Stimulated activated CD8-positive, alpha-beta memory T cell treated with anti-CD3 and anti-CD28 coated beads, Interleukin-15, amount 100 ng/mL, for 48 hours (primary cell): ENCODE measurements around the gene SEL1L2.
"Not testable (repeated sequence)": the region's sequence is repeated elsewhere in the genome, so short reads cannot be mapped to it uniquely, and the experiment has no call there.

Source experiments
- DNase-seq, 2 donors: peaks; one replicate each; pipeline ENCODE4 v3.0.0-alpha.2; 2020; ENCODE audit warnings: low read depth in 2 of 2

The SEL1L2 gene, protein sequence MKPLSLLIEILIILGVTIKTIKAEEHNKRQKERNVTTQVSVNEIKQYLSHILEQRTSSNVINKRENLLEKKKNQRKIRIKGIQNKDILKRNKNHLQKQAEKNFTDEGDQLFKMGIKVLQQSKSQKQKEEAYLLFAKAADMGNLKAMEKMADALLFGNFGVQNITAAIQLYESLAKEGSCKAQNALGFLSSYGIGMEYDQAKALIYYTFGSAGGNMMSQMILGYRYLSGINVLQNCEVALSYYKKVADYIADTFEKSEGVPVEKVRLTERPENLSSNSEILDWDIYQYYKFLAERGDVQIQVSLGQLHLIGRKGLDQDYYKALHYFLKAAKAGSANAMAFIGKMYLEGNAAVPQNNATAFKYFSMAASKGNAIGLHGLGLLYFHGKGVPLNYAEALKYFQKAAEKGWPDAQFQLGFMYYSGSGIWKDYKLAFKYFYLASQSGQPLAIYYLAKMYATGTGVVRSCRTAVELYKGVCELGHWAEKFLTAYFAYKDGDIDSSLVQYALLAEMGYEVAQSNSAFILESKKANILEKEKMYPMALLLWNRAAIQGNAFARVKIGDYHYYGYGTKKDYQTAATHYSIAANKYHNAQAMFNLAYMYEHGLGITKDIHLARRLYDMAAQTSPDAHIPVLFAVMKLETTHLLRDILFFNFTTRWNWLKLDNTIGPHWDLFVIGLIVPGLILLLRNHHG

DNA sequence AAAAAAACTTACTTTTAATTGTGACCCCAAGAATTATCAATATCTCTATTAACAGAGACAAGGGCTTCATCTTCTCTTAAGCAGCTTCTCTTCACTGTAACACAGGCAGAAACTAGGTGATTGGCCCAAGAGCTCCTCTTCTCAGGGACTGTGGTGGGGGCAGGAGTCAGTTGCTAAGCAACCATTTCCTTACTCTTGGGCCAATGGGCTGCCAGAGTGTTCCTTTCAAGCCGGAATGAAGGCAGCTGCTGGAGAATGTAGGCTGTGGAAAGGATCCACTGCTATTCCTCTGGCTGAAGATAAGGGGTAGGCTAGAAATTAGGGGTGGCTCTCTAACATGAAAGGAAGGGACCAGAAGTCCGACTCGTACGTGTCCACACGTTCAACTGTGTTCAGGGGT lies at the start of gene SEL1L2:
Gene SEL1L2, minus strand, starts transcription at position 150 of the 400 bp plus-strand sequence. Its CDS starts 80 bp downstream, at position 70.
- DNase-seq = no peak

DNA sequence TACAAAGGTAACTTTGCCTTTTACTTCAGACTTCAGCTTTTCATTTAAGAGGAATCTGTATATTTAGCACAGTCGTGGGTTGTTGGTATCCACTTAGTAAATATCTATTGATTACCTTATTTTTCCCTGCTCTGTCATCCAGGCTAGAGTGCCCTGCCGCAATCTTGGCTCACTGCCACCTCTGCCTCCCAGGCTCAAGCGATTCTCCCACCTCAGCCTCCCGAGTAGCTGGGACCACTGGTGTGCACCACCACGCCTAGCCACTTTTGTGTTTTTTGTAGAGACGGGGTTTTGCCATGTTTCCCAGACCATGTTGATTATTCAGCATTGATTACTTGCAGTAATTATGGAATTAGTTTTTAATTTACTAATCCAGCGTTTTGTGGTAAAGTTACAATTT lies 46.2 kb upstream of the SEL1L2 start:
- DNase-seq = no peak

DNA sequence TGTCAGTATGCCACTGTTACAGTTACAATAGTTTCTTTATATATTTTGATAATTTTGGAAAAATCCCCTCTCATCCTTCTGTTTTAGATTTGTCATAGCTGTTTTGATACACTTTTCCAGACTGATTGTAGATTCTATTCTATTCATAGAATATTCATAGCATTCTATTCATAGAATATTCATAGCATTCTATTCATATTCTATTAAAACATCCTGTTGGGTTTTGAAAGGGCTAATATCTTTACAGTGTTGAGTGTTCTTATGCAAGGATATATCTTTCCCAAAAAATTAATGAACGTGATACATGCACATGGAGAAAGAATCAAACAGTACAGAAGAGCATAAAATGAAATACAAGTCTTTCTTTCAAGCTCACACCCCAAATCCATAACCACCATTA lies 42.9 kb upstream of the SEL1L2 start:
- no peak for DNase-seq

DNA sequence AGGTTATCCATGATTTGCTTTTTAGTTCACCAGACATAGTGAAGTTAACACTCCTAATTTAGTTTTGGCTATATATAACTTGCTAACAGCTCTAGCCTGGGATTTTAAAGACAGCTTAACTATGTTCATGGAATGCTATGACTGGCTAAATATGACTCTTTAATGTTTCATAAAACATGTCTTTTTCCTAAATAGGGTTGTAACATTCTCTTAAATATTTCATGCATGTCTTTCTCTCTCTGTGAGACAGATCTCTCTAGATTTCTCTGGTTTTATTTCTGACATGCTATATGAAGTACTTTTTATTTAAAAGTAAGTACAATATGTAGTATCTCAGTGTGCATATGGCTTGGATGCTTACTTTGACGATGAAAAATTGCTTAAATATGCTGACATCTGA lies 40.6 kb upstream of the SEL1L2 start:
- DNase-seq = no peak

DNA sequence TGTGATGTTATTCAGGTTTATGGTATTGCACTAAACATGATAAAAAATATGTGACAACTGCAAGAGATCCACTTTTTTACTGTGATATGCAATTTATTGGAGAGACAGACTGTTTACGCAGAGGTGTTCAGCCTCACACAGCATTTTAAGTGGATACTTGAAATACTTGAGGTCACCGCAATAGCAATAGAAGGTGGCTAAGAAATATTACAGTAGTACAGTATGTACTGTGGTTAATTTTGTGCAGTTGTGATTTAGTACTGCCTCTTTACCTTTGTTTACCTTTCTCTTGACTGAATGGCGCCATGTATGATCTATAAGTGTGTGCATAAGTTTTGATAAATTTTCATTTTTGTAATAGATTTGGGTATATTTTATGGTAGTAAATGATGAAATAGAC lies 22.3 kb upstream of the SEL1L2 start:
- no peak for DNase-seq

DNA sequence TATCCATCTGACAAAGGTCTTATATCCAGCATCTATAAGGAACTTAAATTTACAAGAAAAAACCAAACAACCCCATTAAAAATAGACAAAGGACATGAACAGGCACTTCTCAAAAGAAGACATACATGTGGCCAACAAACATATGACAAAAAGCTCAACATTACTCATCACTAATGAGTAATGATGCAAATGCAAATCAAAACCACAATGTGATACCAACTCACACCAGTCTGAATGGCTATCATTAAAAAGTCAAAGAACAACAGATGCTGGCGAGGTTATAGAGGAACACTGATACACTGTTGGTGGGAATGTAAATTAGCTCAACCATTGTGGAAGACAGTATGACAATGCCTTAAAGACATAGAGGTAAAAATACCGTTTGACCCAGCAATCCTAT lies 18.8 kb upstream of the SEL1L2 start:
- no peak for DNase-seq

DNA sequence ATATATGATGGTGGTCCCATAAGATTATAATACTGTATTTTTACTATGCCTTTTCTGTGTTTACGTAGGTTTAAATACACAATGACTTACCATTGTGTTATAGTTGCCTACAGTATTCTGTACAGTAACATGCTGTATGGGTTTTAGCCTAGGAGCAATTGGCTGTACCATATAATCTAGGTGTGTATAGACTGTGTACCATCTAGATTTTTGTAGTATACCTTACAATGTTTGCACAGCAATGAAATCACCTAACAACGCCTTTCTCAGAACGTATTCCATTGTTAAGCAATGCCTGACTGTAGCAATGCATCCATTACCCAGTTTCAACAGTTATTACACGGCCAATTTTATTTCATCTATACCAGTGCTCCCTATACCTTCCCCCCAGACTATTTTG lies 15.6 kb upstream of the SEL1L2 start:
- no peak for DNase-seq

DNA sequence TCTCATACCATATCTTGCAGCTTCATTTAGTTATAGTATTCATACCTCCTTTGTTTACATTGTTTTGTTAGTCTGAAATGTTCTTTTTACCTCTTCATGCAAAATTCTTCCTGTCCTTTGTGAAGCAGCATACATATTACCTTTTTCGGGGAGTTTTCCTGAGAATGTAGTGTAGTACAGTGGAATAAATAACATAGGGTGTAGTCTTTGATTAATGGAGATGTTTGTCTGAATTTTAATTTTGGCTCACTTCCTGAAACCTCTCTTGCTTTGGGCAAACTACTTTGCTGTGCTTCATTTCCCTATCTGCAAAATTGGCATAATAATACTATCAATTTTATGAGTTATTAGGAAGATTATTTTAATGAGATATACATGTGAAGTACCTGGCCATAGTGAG lies 10.5 kb upstream of the SEL1L2 start:
- DNase-seq = no peak

DNA sequence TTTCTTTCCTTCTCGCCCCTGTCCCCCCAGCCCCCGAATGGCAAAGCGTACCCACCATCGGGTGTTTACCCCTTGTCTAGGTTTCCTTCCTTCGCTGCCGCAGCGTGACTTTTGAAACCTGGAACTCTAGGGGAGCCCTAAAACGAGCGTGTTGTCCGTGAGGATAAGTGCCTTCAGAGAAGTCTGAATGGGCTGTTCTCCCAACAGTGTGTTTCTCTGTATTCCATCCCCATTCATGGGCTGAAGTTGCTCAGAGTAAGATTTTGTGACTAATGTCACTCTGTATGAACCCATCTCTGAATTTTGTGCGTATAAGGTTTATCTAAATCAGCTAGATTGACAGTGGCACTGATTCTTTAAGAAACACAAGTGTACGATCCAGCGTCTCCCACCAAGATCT lies 5.9 kb upstream of the SEL1L2 start:
- no peak for DNase-seq

DNA sequence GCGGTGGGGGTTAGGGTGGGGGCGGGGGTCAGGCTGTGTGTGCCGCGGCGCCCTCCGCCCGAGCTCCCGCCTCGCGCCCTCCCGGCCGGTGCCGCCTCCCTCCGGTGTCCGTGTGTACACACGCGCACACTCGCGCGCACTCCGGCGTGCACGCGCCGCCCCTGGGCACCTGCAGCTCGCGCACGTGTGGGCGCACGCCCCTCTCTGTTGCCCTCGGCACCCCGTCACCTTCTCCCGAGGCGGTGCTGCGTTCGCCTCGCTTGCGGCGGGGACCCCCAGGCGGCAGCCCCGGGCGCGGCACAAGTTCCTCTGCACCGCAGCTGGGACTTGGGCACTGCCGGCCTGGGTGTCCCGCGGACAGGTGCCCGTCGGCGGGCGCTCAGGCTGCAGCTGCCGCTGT lies 5.4 kb upstream of the SEL1L2 start:
- no peak for DNase-seq

DNA sequence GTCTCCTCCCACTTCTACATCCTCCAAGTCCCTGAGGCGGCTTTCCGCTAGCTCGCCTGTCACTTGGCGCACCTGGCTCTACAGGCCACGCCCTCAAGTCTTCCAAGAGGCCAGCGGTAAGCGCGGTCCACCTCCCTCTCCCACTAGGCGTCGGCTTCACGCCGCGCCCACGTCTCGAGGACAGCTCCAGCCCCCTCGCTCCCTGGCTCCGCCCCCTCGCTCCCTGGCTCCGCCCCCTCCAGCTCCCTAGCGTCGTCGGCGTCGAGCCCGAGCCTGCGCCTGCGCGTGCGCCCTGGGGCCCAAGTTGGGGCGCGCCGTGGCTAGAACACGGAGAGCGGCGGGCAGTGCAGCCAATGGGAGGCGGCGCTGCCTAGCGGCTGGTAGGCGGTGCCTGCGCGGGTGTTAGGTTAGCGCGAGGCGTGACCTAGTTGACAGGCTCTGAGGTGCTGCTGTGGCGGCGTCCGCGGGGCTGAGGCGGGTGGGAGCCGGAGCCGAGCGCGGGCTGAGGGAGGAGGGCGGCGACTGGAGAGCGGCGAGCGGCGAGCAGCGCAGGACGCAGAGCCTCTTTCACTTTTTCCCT lies 4.8 kb upstream of the SEL1L2 start, which contains the start of gene MACROD2:
Gene MACROD2, plus strand, starts transcription at position 431 of the 580 bp plus-strand sequence.
- DNase-seq = peak; percentile 11 to 44

DNA sequence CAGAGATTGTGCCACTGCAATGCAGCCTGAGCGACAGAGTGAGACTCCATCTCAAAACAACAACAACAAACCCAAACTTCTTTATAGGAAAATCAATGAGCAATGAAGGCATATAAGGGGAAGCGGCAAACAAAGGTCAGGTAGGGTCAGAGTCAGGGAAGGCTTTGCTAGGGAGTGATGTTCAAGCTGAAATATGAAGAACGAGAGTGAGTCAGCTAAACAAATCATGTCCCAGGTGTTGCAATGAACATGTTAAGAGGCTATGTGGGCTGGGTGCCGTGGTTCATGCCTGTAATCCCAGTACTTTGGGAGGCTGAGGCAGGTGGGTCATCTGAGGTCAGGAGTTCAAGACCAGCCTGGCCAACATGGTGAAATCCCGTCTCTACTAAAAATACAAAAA lies 1.5 kb upstream of the SEL1L2 start:
- DNase-seq = not testable (repeated sequence)

DNA sequence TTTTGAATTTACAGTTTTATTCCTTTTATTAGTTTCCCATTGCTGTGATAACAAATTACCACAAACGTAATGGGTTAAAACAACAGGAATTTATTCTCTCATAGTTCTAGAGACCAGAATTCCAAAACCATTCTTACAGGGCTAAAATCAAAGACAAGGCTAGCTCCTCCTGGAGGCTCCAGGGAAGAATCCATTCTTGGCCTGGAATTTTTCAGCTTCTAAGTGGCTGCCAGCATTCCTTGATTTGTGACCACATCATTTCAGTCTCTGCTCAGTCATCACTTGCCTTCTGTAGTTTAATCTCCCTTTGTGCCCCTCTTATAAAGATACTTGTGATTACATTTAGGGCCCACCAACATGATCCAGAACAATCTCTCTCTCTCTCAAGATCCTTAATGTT lies 897 bp upstream of the SEL1L2 start:
- DNase-seq = no peak

DNA sequence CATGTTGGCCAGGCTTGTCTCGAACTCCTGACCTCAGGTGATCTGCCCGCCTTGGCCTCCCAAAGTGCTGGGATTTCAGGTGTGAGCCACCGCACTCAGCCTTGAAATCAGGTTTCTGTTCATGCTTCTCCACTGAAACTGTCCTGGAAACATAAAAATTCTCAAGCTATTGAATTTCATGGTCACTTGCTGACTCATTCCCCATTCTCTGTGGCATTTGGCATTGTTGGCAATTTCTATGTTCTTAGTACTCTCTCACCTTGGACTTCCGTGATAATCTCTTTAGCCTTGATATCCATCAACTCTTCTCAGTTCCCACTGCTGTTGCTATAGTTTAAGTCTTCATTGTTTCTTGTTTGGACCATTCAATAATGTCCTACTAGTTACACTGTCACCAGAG lies 6.2 kb downstream of the SEL1L2 start:
- no peak for DNase-seq

DNA sequence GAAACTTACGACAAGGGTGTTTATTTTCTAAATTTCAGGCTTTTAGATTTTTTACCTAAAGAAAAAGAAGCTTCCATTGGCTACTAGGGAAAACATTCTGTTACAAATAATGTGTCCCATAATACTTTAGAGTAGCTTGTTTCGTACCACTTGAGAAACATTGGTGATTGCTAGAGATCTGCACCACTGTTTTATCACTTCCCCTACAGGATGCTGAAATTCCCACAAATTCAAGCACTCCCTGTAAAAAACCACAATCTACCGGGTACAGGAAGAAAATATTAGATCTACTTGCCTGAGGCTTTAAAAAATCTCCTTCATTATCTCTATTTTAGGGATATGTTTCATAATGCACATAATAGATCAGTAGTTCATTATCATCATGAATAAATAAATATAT lies 29.9 kb downstream of the SEL1L2 start:
- DNase-seq = no peak

DNA sequence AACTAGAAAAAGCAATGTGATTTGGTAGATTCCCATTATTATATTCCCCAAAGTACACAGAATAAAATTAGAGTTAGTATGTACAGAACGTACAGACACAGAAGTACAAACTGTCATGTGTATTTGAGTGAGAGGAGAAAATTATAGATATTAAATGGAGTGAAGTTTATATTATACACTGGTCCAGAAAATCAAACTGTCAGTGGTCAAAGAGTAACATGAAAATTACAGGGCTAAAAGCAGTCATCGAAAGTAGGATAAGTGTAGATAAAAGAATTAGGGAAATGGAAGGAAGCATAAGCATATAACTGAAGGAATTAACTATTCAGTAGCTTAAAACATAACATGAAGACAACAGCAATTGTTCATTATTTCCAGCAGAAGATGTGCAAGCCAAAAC lies 30.3 kb downstream of the SEL1L2 start:
- DNase-seq = no peak

DNA sequence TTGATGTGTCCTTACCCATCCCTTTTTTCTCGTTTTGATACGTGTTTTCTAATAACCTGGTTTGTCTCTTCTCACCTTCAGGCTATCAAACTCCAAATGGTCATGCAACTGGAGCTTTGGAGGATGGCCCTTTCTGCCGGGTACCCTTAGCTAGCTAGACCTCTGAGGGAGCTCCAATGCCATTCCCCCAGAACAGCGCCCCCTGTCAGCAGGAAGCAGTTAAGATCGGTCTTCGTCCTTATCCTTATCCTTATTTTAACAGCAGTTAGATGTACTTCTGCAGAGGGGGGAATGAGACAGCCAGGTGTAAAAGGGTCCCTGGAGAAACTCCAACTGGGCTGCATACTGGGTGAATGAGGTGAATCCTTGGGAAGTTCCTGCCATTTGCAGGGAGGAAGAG lies 37.2 kb downstream of the SEL1L2 start:
- DNase-seq = no peak

DNA sequence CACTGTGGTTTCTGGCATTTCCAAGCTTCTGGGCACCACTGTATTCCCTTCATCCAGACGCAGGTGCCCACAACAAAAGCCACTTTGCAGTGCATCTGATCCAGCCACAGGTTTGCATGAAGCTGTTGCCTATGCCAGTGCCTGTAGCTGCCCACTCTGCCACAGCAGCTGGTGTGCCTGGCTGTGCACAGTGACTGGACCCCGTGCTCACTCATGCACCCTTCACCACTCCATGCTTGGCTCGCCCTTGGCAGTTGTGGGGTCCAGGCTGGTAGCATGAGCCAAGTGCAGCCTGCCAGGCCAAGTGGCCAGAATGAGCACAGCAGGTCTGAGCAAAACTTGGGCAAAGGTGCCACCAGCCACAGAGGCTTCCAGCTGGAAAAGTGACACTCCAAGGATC lies 42.7 kb downstream of the SEL1L2 start:
- no peak for DNase-seq

DNA sequence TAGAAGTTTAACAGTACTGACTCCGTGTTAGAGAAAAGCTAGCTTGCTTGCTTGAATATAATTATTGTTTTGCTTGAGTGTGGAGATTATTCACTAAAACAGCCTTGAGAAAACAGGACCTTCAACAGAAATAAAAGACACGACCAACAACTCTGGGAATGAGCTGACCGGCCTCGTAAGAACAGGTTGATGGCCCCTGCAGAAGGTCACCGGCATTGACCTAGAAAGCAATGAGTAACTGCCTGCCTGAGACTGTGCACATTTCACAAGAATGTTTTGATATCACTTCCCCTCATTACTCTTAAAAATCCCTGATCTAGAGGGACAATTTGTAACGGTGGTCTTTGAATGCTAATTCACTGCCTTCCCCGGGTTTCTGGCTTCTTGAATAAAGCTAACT lies 49.4 kb downstream of the SEL1L2 start:
- no peak for DNase-seq

DNA sequence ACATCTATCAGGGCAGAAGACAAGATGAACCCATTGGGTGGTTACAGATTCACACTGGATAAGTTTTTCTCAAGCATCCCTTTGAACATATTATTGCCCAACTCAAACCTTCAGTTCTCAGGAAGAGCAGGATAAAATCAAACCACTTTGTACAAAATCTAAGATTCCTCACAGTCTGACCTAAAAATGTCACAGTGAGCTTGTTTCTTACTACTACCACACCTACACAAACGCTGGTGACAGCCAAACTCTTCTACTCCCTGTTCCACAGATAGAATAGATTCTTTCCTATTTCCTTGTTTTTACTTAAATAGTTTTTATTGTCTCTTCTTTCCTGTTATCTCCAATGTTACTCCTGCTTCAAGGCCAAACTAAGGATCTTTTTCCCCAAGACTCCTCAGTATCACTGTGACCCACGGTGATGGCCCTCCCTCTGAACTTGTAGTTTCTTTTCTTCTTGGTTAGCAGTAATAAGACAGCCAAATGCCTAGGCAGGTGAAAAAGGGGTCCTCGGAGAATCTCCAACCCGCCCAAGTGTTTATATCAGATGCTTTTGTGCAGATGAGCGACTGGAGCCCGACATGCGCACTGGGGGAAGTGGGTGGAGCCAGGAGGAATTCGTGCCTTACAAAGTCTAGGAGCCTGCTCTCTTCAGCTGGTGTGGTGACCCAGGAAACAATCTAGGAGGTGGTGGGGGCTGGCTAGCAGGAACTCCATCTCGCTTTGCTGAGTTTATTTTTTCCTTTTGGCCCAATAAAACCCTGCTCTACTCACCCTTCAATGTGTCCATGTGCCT lies 53.4 kb downstream of the SEL1L2 start:
- no peak for DNase-seq

DNA sequence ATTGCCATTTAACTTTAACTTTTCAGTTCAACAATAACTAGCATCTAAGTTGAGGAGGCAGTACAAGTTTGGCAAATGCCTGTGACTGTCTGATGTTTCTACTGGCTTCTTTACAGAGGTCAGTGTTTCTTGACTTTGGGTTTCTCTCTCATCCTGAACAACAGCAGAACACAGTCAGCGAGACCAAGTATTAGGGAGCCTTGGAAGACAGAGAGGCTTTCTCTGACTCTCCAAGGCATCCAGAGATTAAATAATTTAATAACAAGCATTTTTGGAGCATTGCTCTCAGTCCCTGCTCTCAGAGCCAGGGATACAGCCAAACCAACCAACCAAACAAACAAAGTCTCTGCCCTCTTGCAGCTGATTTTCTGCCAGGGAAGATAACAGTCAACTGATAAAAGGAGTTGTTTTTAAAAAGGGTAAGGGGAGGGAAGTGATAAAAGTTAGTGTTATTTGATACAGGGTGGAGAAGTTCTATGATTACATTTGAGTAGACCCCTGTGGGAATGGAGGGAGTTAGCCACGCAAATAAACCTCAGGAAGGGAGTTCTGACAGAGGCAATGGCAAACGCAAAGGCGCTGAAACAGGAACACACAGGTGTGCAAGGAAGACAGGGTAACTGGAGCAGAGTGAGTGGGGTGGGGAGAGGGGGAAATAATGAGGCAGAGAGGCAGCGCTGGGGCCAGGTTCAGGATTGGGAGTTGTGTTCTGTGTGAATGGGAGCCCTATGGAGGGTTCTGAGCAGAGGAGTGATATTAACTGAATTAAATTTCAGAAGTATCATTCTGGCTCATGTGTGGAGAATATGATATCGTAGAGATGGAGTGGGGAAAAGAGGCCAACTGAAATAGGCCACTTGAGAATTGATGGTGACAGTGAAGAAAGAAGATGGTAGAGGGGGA lies 55.2 kb downstream of the SEL1L2 start:
- DNase-seq = no peak
